H1 (cell line): ENCODE data around the gene TPRKB. TPM values are rescaled to one million over a fixed set of nuclear protein-coding genes. Genes with fewer than 3 reads are reported as not detected.
"Not testable (repeated sequence)": the region's sequence is repeated elsewhere in the genome, so short reads cannot be mapped to it uniquely, and the experiment has no call there.

Source experiments
- CTCF ChIA-PET: fragments of 300-600 bp; sonication (Branson Sonifier 250); formaldehyde crosslinking; loops from one replicate; lab custom pipeline; 2021; ENCODE audit not compliant: partially characterized antibody; lab: Charles Lee
- POLR2A ChIA-PET: fragments of 300-600 bp; sonication (Branson Sonifier 250); formaldehyde crosslinking; loops from one replicate; lab custom pipeline; 2021; ENCODE audit warnings: inconsistent platforms; ENCODE audit not compliant: partially characterized antibody; lab: Charles Lee
- DNase-seq, 2 experiments: peaks; one replicate each; pipeline versions ENCODE4 v3.0.0 to v3.0.0-alpha.2; 2010 to 2022; ENCODE audit warnings: low spot score in 2 of 2, low read depth in 1 of 2, mixed read lengths in 1 of 2
- FAIRE-seq: peaks from 2 replicates; lab custom pipeline; 2011; peaks lifted over from hg19 to GRCh38; lab: Jason Lieb, UNC
- H2AFZ ChIP-seq: 2 replicates; pipeline ENCODE4 v1.8.1; 2012; ENCODE audit warnings: low read length, inconsistent platforms
- H2AK5ac ChIP-seq: 2 replicates; pipeline ENCODE4 v1.6.1; 2013; ENCODE audit warnings: low read depth, low read length
- H2BK120ac ChIP-seq: replicated peaks from 2 replicates; pipeline ENCODE3; 2013; ENCODE audit warnings: low read depth, low read length, inconsistent platforms
- H2BK12ac ChIP-seq: 2 replicates; pipeline ENCODE4 v1.6.1; 2013; ENCODE audit warnings: low read depth, low read length
- H2BK15ac ChIP-seq: 2 replicates; pipeline ENCODE4 v1.6.1; 2013; ENCODE audit warnings: low read length
- H2BK20ac ChIP-seq: 2 replicates; pipeline ENCODE4 v1.6.1; 2013; ENCODE audit warnings: low read length
- H2BK5ac ChIP-seq: 2 replicates; pipeline ENCODE4 v1.6.1; 2013; ENCODE audit warnings: low read depth, low read length
- H3K14ac ChIP-seq: 2 replicates; pipeline ENCODE4 v1.6.1; 2013; ENCODE audit warnings: inconsistent platforms; ENCODE audit not compliant: insufficient read length
- H3K18ac ChIP-seq: 2 replicates; pipeline ENCODE4 v1.6.1; 2013; ENCODE audit warnings: low read length; ENCODE audit errors: extremely low read depth
- H3K23ac ChIP-seq: 2 replicates; pipeline ENCODE4 v1.6.1; 2013; ENCODE audit warnings: inconsistent platforms; ENCODE audit not compliant: insufficient read length
- H3K23me2 ChIP-seq: 2 replicates; pipeline ENCODE4 v1.6.1; 2013; ENCODE audit warnings: low read depth, low read length
- H3K27ac ChIP-seq: 2 replicates; pipeline ENCODE4 v1.6.1; 2011; ENCODE audit warnings: low read depth, low read length, inconsistent platforms
- H3K27me3 ChIP-seq, 4 experiments: replicated peaks in 1 of 4; 1 replicate in 1 of 4; 2 replicates in 3 of 4; pipeline versions ENCODE4 v1.6.1 to v1.8.1; 2011 to 2013; ENCODE audit warnings: low read length in 3 of 4, mild to moderate bottlenecking in 3 of 4, inconsistent platforms in 2 of 4, mixed read lengths in 2 of 4, moderate library complexity in 1 of 4; ENCODE audit not compliant: control insufficient read depth in 3 of 4, insufficient read depth in 3 of 4; ENCODE audit errors: extremely low read depth in 1 of 4
- H3K36me3 ChIP-seq, 4 experiments: 2 replicates each; pipeline versions ENCODE4 v1.6.1 to v1.8.1; 2011 to 2013; ENCODE audit warnings: mild to moderate bottlenecking in 4 of 4, low read length in 3 of 4, moderate library complexity in 2 of 4, control low read depth in 1 of 4, inconsistent platforms in 1 of 4; ENCODE audit not compliant: insufficient read depth in 4 of 4, control insufficient read depth in 2 of 4
- H3K4ac ChIP-seq: replicated peaks from 2 replicates; pipeline ENCODE3; 2013; ENCODE audit warnings: low read length, low read depth, mixed read lengths, inconsistent platforms; ENCODE audit not compliant: insufficient read length
- H3K4me1 ChIP-seq, 4 experiments: replicated peaks in 1 of 4; 1 replicate in 1 of 4; 2 replicates in 3 of 4; pipeline versions ENCODE4 v1.6.1 to v1.8.1; 2011 to 2013; ENCODE audit warnings: low read length in 3 of 4, inconsistent platforms in 2 of 4, mixed read lengths in 1 of 4; ENCODE audit not compliant: insufficient read depth in 4 of 4, control insufficient read depth in 3 of 4
- H3K4me2 ChIP-seq, 2 experiments: 2 replicates each; pipeline versions ENCODE4 v1.6.1 to v1.8.1; 2011 to 2013; ENCODE audit warnings: low read depth in 2 of 2, low read length in 2 of 2, control low read depth in 1 of 2, inconsistent platforms in 1 of 2, mild to moderate bottlenecking in 1 of 2; ENCODE audit not compliant: insufficient read depth in 1 of 2
- H3K4me3 ChIP-seq, 4 experiments: fragments of 200-600, 300-600 bp in 1 of 4; sonication (generic), shearing (Covaris generic), sonication (Bioruptor Twin) in 1 of 4; 2 replicates each; pipeline versions ENCODE4 v1.5.1 to v1.8.1; 2011 to 2016; ENCODE audit warnings: low read length in 4 of 4, low read depth in 3 of 4, control low read depth in 2 of 4, inconsistent platforms in 2 of 4, mild to moderate bottlenecking in 2 of 4, mixed read lengths in 1 of 4, moderate library complexity in 1 of 4; ENCODE audit not compliant: insufficient read depth in 2 of 4; ENCODE audit errors: extremely low read depth in 1 of 4
- H3K56ac ChIP-seq: replicated peaks from 2 replicates; pipeline ENCODE3; 2013; ENCODE audit warnings: low read depth, mild to moderate bottlenecking, mixed read lengths, low read length, inconsistent platforms; ENCODE audit not compliant: insufficient read length
- H3K79me1 ChIP-seq: 2 replicates; pipeline ENCODE4 v1.6.1; 2013; ENCODE audit warnings: low read depth, low read length, control low read depth
- H3K79me2 ChIP-seq, 2 experiments: 2 replicates each; pipeline versions ENCODE4 v1.6.1 to v1.8.1; 2012 to 2013; ENCODE audit warnings: low read length in 2 of 2, mild to moderate bottlenecking in 2 of 2, inconsistent platforms in 1 of 2; ENCODE audit not compliant: insufficient read depth in 2 of 2, control insufficient read depth in 1 of 2
- H3K9ac ChIP-seq, 4 experiments: replicated peaks in 1 of 4; 1 replicate in 1 of 4; 2 replicates in 3 of 4; pipeline versions ENCODE4 v1.6.1 to v1.8.1; 2011 to 2013; ENCODE audit warnings: low read depth in 3 of 4, low read length in 3 of 4, control low read depth in 2 of 4, mild to moderate bottlenecking in 2 of 4, moderate library complexity in 2 of 4, inconsistent platforms in 1 of 4; ENCODE audit errors: extremely low read depth in 1 of 4
- H3K9me3 ChIP-seq, 2 experiments: 2 replicates each; pipeline versions ENCODE4 v1.6.1 to v1.8.1; 2012 to 2013; ENCODE audit warnings: mild to moderate bottlenecking in 2 of 2, moderate library complexity in 2 of 2, control low read depth in 1 of 2, inconsistent platforms in 1 of 2, low read depth in 1 of 2, low read length in 1 of 2, mixed read lengths in 1 of 2; ENCODE audit not compliant: insufficient read depth in 2 of 2
- H4K20me1 ChIP-seq, 2 experiments: replicated peaks in 1 of 2; 2 replicates each; pipeline versions ENCODE3 to v1.8.1; 2011 to 2013; ENCODE audit warnings: inconsistent platforms in 2 of 2, low read length in 2 of 2, mild to moderate bottlenecking in 1 of 2; ENCODE audit not compliant: insufficient read depth in 2 of 2, control insufficient read depth in 1 of 2
- H4K5ac ChIP-seq: 2 replicates; pipeline ENCODE4 v1.6.1; 2013; ENCODE audit warnings: low read length, low read depth, mixed read lengths, inconsistent platforms; ENCODE audit not compliant: insufficient read length
- H4K8ac ChIP-seq: 2 replicates; pipeline ENCODE4 v1.8.0; 2013; ENCODE audit warnings: mild to moderate bottlenecking, moderate library complexity, low read length, inconsistent platforms; ENCODE audit not compliant: insufficient read depth; ENCODE audit errors: extremely low read depth
- H4K91ac ChIP-seq: replicated peaks from 2 replicates; pipeline ENCODE3; 2013; ENCODE audit warnings: low read length, mixed read lengths, inconsistent platforms; ENCODE audit not compliant: insufficient read length
- CTCF ChIP-seq, 3 experiments: IDR thresholded peaks; 1 replicate in 2 of 3; 2 replicates in 1 of 3; pipeline versions ENCODE4 v1.5.1 to v1.6.1; 2011; ENCODE audit warnings: low read length in 3 of 3, mild to moderate bottlenecking in 3 of 3, inconsistent platforms in 2 of 3, low read depth in 1 of 3, moderate library complexity in 1 of 3; ENCODE audit not compliant: insufficient read depth in 1 of 3; ENCODE audit errors: control extremely low read depth in 1 of 3
- RAD21 ChIP-seq, 2 experiments: IDR thresholded peaks in 1 of 2; conservative IDR thresholded peaks in 1 of 2; 2 replicates each; pipeline ENCODE4 v1.6.1; 2011; ENCODE audit warnings: low read depth in 2 of 2, low read length in 2 of 2, improper control_type of control experiment in 1 of 2, inconsistent platforms in 1 of 2, mild to moderate bottlenecking in 1 of 2, moderate library complexity in 1 of 2
- WGBS, 2 experiments: shearing (Covaris generic) in 1 of 2; methylation state at CpG; one replicate each; pipeline versions ENCODE4 v1.1.6 to v1.1.7; 2013 to 2015; ENCODE audit warnings: low lambda C conversion rate in 2 of 2, mixed read lengths in 2 of 2, inconsistent platforms in 1 of 2, low coverage in 1 of 2, missing lambda C conversion rate in 1 of 2; ENCODE audit not compliant: insufficient replicate concordance in 2 of 2, insufficient coverage in 1 of 2, insufficient read length in 1 of 2; ENCODE audit errors: extremely low coverage in 1 of 2, missing lambda C conversion rate in 1 of 2; 5-methylcytosine and 5-hydroxymethylcytosine counted together
- polyA plus RNA-seq, 7 experiments: library from polyadenylated mRNA; depleted of rRNA in 3 of 7; stranded (reverse) in 5 of 7; unstranded in 2 of 7; fragments of >200 nt in 5 of 7; fragments of 200-250 nt in 2 of 7; gene quantifications; 1 replicate in 5 of 7; 2 replicates in 1 of 7; 4 replicates in 1 of 7; pipeline versions ENCODE4 v1.2.1 to v1.2.3, GENCODE V29; 2011 to 2013; ENCODE audit warnings: missing spikeins in 2 of 7, mixed read lengths in 2 of 7
- total RNA-seq: library from RNA; stranded (reverse); fragmentation: NEBNext Ultra II Directional; extraction: Animal tissue kit (Norgen Biotek cat#: 25700); gene quantifications from 2 replicates; pipeline ENCODE4 v1.2.1, GENCODE V29; 2021

Gene TPRKB
- total and polyA plus RNA-seq, 2 of the 8 experiments (the other 6 are each of a cell fraction or from before 2014, with no cell fraction given): 40.3 to 41.6 TPM

- H2BK120ac ChIP-seq, H4K8ac ChIP-seq, H3K79me1 ChIP-seq, FAIRE-seq, H2AK5ac ChIP-seq, H3K18ac ChIP-seq, H3K4me3 ChIP-seq, H3K14ac ChIP-seq, H3K4ac ChIP-seq, H3K56ac ChIP-seq, H4K5ac ChIP-seq, H4K20me1 ChIP-seq, H2AFZ ChIP-seq, H3K9ac ChIP-seq, H3K27ac ChIP-seq, H2BK5ac ChIP-seq, H2BK12ac ChIP-seq, H3K36me3 ChIP-seq, H3K27me3 ChIP-seq, H3K79me2 ChIP-seq, H3K23me2 ChIP-seq, H2BK20ac ChIP-seq, H3K23ac ChIP-seq, H3K4me1 ChIP-seq, H4K91ac ChIP-seq, H2BK15ac ChIP-seq, H3K9me3 ChIP-seq: not testable (repeated sequence)
- ChIA-PET POLR2A (interaction anchor here (0.5 kb wide), 1 partner anchor 631 kb away, joined by 3 read pairs; no protein-coding TSS in a partner anchor), CTCF (interaction anchor here (0.6 to 1.8 kb wide), 22 partner anchors 9 to 397 kb away, joined by 3 to 10 read pairs (median 3); no protein-coding TSS in a partner anchor)
- TF ChIP-seq RAD21 (IDR thresholded peaks at IDR 0.05 in 1 of 2, conservative IDR thresholded peaks at IDR 0.05 in 1 of 2; ENCODE audit: low read depth in 2 of 2, low read length in 2 of 2) (peak; percentile 48 to 61), CTCF (IDR thresholded peaks at IDR 0.05; ENCODE audit: control extremely low read depth in 1 of 3, insufficient read depth in 1 of 3, low read depth in 1 of 3, low read length in 3 of 3) (peak; percentile 36 to 56 (median 50))
- WGBS, 2 experiments: 29% methylated on average over 5 of the region's 5 CpGs; no CpG with 5 or more reads in 1 of the 2 experiments
- H3K4me2 ChIP-seq: peak overlapping the region in 1 of 2 experiments; percentile 25; a peak in 1 of 4 replicates
- peak in 1 of 2 experiments; percentile 75 for DNase-seq
Observed at GRCh38 chr2:73679951-73680571, 57.1 kb downstream of the TPRKB start.
